Body of pancreas (tissue), 4 donors: ENCODE measurements around the gene VWC2L. TPM values are rescaled to one million over a fixed set of nuclear protein-coding genes. Genes with fewer than 3 reads are reported as not detected.

Source experiments
- ATAC-seq: fragments of 150-250 bp; one replicate; pipeline ENCODE4 v1.9.1; 2016
- DNase-seq, 4 donors: peaks; one replicate each; pipeline ENCODE4 v3.0.0-alpha.2; 2019
- H3K27ac ChIP-seq, 4 donors: fragments of 200-600 bp; sonication (generic); 1 replicate in 3 of 4; 2 replicates in 1 of 4; pipeline versions ENCODE4 v1.5.1 to v1.6.1; 2016 to 2019; ENCODE audit warnings: mild to moderate bottlenecking in 1 of 4, mixed read lengths in 1 of 4, moderate library complexity in 1 of 4
- H3K27me3 ChIP-seq, 2 donors: fragments of 200-600 bp; sonication (generic); one replicate each; pipeline ENCODE4 v1.6.0; 2016; ENCODE audit warnings: mild to moderate bottlenecking in 1 of 2
- H3K36me3 ChIP-seq, 2 donors: fragments of 200-600 bp; sonication (generic); replicated peaks in 1 of 2; 2 replicates each; pipeline ENCODE4 v1.5.1; 2016; ENCODE audit warnings: low read depth in 2 of 2; ENCODE audit not compliant: insufficient read depth in 1 of 2
- H3K4me1 ChIP-seq: fragments of 200-600 bp; sonication (generic); one replicate; pipeline ENCODE4 v1.6.0; 2016
- H3K4me3 ChIP-seq, 2 donors: fragments of 200-600 bp; sonication (generic); 1 replicate in 1 of 2; 2 replicates in 1 of 2; pipeline ENCODE4 v1.5.1; 2016 to 2019
- H3K9me3 ChIP-seq, 3 donors: fragments of 200-600 bp; sonication (generic); 1 replicate in 2 of 3; 2 replicates in 1 of 3; pipeline ENCODE4 v1.5.1; 2016
- POLR2A ChIP-seq, 3 donors: fragments of 450-650 bp; IDR thresholded peaks; one replicate each; pipeline ENCODE4 v1.6.1; 2016; ENCODE audit warnings: antibody characterized with exemption in 3 of 3, mild to moderate bottlenecking in 2 of 3
- whole genome bisulfite sequencing, 2 donors: methylation state at CpG; one replicate each; pipeline ENCODE4 v1.1.5; 2017; 5-methylcytosine and 5-hydroxymethylcytosine counted together
- intact Hi-C: fragments of 100-400 bp; cut with DNase I; formaldehyde crosslinking; loops from one replicate; pipeline ENCODE4 v1.15.1; 2023
- total RNA-seq, 2 donors: library from RNA; depleted of rRNA; stranded (reverse); fragments of >200 nt; gene quantifications; one replicate each; pipeline ENCODE4 v1.1.0, GENCODE V29; 2016
- TF ChIP-seq, protein P1 (sequence below), 7 experiments: fragments of 450-650 bp in 4 of 7; fragments of 200-600 bp in 3 of 7; sonication (generic) in 3 of 7; IDR thresholded peaks; one replicate each; pipeline ENCODE4 v1.5.1; 2016 to 2019; ENCODE audit warnings: antibody characterized with exemption in 7 of 7

Gene VWC2L
- total RNA-seq, 2 donors from 2014 or later = not detected

DNA sequence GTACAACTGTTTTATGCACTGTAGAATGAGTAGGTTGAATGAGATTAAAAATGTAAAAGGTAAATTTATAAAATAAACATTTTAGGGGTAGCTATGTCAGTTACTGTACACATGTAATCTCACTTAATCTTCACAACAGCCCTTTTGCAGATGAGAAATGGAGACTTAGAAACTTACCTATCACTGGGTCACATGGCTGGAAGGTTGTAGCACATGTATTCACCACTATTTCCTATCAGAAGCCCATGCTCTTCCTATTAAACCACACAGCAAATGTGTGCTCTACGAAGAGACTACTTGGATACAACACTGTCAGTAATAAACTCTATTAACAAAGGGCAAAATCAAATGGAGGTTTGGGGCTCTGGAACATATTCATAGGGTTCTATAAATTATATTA is 60.5 kb downstream of the VWC2L start:
- Histone ChIP-seq H3K4me3 (no peak overlapping the region), H3K27me3 (no peaks in the 10 kb centered on the region), H3K4me1 (no peaks in the 10 kb centered on the region), H3K36me3 (no peaks in the 10 kb centered on the region), H3K27ac (no peak overlapping the region), H3K9me3 (no peaks in the 10 kb centered on the region)
- 48 to 57% methylated on average over 1 of the region's 1 CpG for WGBS, 2 donors
- TF ChIP-seq POLR2A (IDR thresholded peaks at IDR 0.05) = no peak
- TF ChIP-seq, protein P1, sequence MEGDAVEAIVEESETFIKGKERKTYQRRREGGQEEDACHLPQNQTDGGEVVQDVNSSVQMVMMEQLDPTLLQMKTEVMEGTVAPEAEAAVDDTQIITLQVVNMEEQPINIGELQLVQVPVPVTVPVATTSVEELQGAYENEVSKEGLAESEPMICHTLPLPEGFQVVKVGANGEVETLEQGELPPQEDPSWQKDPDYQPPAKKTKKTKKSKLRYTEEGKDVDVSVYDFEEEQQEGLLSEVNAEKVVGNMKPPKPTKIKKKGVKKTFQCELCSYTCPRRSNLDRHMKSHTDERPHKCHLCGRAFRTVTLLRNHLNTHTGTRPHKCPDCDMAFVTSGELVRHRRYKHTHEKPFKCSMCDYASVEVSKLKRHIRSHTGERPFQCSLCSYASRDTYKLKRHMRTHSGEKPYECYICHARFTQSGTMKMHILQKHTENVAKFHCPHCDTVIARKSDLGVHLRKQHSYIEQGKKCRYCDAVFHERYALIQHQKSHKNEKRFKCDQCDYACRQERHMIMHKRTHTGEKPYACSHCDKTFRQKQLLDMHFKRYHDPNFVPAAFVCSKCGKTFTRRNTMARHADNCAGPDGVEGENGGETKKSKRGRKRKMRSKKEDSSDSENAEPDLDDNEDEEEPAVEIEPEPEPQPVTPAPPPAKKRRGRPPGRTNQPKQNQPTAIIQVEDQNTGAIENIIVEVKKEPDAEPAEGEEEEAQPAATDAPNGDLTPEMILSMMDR (IDR thresholded peaks at IDR 0.05) = no peak
- DNase-seq (no peak), ATAC-seq (no peak)
- intact Hi-C loops = no loop called here

GRCh38 chr2:214471990-214472389 is 61.1 kb downstream of the VWC2L start:
- no peaks in the 10 kb centered on the region for H3K9me3 ChIP-seq
- ATAC-seq (no peak), DNase-seq (no peak)
- no peaks in the 10 kb centered on the region for H3K27me3 ChIP-seq
- TF ChIP-seq, protein P1 (IDR thresholded peaks at IDR 0.05) = no peak
- no peak for TF ChIP-seq POLR2A (IDR thresholded peaks at IDR 0.05)
- intact Hi-C loops = no loop called here
- no peaks in the 10 kb centered on the region for H3K36me3 ChIP-seq
- H3K4me1 ChIP-seq = no peaks in the 10 kb centered on the region
- no peak overlapping the region for H3K27ac ChIP-seq
- no peak overlapping the region for H3K4me3 ChIP-seq
- WGBS, 2 donors = 59 to 90% methylated on average over 1 of the region's 1 CpG

DNA sequence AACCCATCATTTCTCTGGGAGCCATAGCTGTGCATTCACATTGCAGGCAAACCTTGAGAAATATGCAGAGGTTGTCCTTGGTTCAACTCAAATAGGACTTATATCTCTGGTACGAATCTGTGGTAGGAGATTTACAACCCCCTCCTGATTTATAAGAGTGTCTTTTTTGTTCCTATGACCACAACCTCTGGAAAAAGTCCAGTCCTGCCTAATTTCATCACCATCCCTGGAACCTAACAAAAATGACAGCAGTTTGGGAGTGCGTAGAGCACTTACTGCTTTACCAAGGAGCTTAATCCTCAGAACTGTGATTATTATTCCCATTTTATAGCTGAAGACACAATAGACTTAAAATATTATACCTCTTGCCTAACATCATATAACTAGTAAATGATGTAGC is 66.5 kb downstream of the VWC2L start:
- intact Hi-C loops = no loop called here
- Histone ChIP-seq H3K27me3 (no peaks in the 10 kb centered on the region), H3K4me1 (no peaks in the 10 kb centered on the region), H3K4me3 (no peak overlapping the region), H3K9me3 (no peaks in the 10 kb centered on the region), H3K27ac (no peak overlapping the region), H3K36me3 (no peaks in the 10 kb centered on the region)
- DNase-seq (no peak), ATAC-seq (no peak)
- 45 to 51% methylated on average over 2 of the region's 2 CpGs for WGBS, 2 donors
- TF ChIP-seq, protein P1 (IDR thresholded peaks at IDR 0.05) = no peak
- no peak for TF ChIP-seq POLR2A (IDR thresholded peaks at IDR 0.05)

- 0% methylated on average over 1 of the region's 1 CpG for WGBS, 2 donors
- no peak overlapping the region for H3K4me3 ChIP-seq
- H3K27ac ChIP-seq = no peak overlapping the region
- no peaks in the 10 kb centered on the region for H3K4me1 ChIP-seq
- H3K36me3 ChIP-seq = no peaks in the 10 kb centered on the region
- intact Hi-C loops = no loop called here
- TF ChIP-seq, protein P1 (IDR thresholded peaks at IDR 0.05) = no peak
- no peak for TF ChIP-seq POLR2A (IDR thresholded peaks at IDR 0.05)
- H3K27me3 ChIP-seq = no peaks in the 10 kb centered on the region
- DNase-seq = no peak
- no peaks in the 10 kb centered on the region for H3K9me3 ChIP-seq
- ATAC-seq = no peak
These were observed 70.3 kb downstream of the VWC2L start for GRCh38 chr2:214481204-214481603.

DNA sequence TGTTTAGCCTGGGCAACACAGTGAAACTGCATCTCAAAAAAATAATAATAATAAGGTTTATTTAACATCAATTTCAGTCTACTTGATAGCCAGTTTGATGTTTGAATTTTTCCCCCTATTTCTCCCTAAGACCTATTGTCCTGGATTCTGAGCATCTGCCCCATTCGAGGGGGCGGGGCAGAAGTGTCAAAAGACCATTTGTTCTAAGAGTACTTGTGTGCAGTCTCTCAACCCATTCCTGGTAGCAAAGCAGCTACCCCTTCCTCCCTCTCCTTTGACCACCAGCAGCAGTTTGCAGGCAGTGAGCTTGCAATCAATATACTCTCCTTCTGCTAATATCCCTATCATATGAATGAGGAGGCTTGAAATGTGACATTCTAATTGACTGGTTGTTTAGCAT is 71.9 kb downstream of the VWC2L start:
- intact Hi-C loops = no loop called here
- no peak overlapping the region for H3K4me3 ChIP-seq
- ATAC-seq (no peak), DNase-seq (no peak)
- 63 to 74% methylated on average over 2 of the region's 2 CpGs for WGBS, 2 donors
- no peak overlapping the region for H3K27ac ChIP-seq
- TF ChIP-seq, protein P1 (IDR thresholded peaks at IDR 0.05) = no peak
- no peak for TF ChIP-seq POLR2A (IDR thresholded peaks at IDR 0.05)
- H3K36me3 ChIP-seq = no peaks in the 10 kb centered on the region
- H3K9me3 ChIP-seq = no peaks in the 10 kb centered on the region
- no peaks in the 10 kb centered on the region for H3K27me3 ChIP-seq
- no peaks in the 10 kb centered on the region for H3K4me1 ChIP-seq
